Uterus (tissue), 2 donors: ENCODE results near the gene CARNS1.

Source experiments
- CTCF ChIP-seq, 4 experiments: fragments of 200-600 bp in 2 of 4; fragments of 450-650 bp in 2 of 4; sonication (generic) in 2 of 4; IDR thresholded peaks; one replicate each; pipeline ENCODE4 v1.5.1; 2016 to 2019; ENCODE audit warnings: antibody characterized with exemption in 4 of 4, mild to moderate bottlenecking in 2 of 4, moderate library complexity in 1 of 4
- POLR2A ChIP-seq, 2 donors: fragments of 450-650 bp; IDR thresholded peaks; one replicate each; pipeline ENCODE4 v1.6.1; 2016; ENCODE audit warnings: antibody characterized with exemption in 2 of 2, mild to moderate bottlenecking in 1 of 2, moderate library complexity in 1 of 2

GRCh38 chr11:67397986-67398660 is 17.4 kb upstream of the CARNS1 start:
- TF ChIP-seq CTCF (IDR thresholded peaks at IDR 0.05): no peak
- no peak for TF ChIP-seq POLR2A (IDR thresholded peaks at IDR 0.05)
